Right atrium auricular region (tissue), 2 donors: ENCODE data around the gene HCRTR2. TPM values are rescaled to one million over a fixed set of nuclear protein-coding genes. Genes with fewer than 3 reads are reported as not detected.
A peak's percentile ranks its signal among the peaks of the same experiment; 100 is the strongest.
"Not testable (repeated sequence)": the region's sequence is repeated elsewhere in the genome, so short reads cannot be mapped to it uniquely, and the experiment has no call there.

Source experiments
- DNase-seq: peaks from one replicate; pipeline ENCODE4 v3.0.0-alpha.2; 2019; ENCODE audit warnings: low spot score
- H3K27ac ChIP-seq, 2 donors: fragments of 200-600 bp; sonication (generic); 1 replicate in 1 of 2; 2 replicates in 1 of 2; pipeline ENCODE4 v1.5.1; 2016 to 2019
- H3K27me3 ChIP-seq, 2 donors: fragments of 200-600 bp; sonication (generic); one replicate each; pipeline versions ENCODE4 v1.5.1 to v1.6.0; 2017 to 2019
- H3K36me3 ChIP-seq: fragments of 200-600 bp; sonication (generic); one replicate; pipeline ENCODE4 v1.5.1; 2016
- H3K4me1 ChIP-seq, 2 donors: fragments of 200-600 bp; sonication (generic); one replicate each; pipeline versions ENCODE4 v1.5.1 to v1.6.0; 2017 to 2019
- H3K4me3 ChIP-seq, 2 donors: fragments of 200-600 bp; sonication (generic); 1 replicate in 1 of 2; 2 replicates in 1 of 2; pipeline ENCODE4 v1.5.1; 2017 to 2019; ENCODE audit warnings: mild to moderate bottlenecking in 1 of 2, moderate library complexity in 1 of 2
- H3K9me3 ChIP-seq, 2 donors: fragments of 200-600 bp; sonication (generic); one replicate each; pipeline ENCODE4 v1.5.1; 2019
- total RNA-seq, 2 donors: library from RNA; depleted of rRNA; stranded (reverse); fragments of >200 nt; gene quantifications; one replicate each; pipeline ENCODE4 v1.1.0, GENCODE V29; 2016
- TF ChIP-seq, protein P1 (sequence below), 2 donors: fragments of 200-600 bp; sonication (generic); IDR thresholded peaks; one replicate each; pipeline ENCODE4 v1.5.1; 2019; ENCODE audit warnings: antibody characterized with exemption in 2 of 2

HCRTR2 gene
- total RNA-seq, 2 donors from 2014 or later = not detected

DNA sequence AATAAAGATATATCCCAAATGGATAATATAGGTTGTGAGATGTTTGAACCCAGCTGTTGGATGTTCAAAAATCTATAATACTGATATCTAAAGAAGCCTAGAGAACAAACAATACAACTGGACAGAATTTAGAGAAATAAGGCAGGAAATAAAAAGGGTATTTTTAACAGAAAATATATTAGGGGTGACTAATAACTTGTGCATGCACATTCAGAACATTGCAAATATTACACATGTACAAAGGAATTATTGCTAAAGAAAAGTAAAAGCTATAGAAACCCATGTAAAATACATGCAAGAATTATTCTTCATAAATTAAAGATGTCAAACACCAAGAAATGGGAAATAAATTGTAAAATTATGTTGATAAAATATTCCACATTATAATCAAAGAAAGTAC is 32.7 kb upstream of the HCRTR2 start:
- no peak for DNase-seq
- Histone ChIP-seq H3K4me3 (no peak overlapping the region), H3K27ac (no peak overlapping the region), H3K27me3 (no peaks in the 10 kb centered on the region), H3K36me3 (no peaks in the 10 kb centered on the region), H3K4me1 (no peaks in the 10 kb centered on the region), H3K9me3 (no peaks in the 10 kb centered on the region)
- TF ChIP-seq, protein P1, sequence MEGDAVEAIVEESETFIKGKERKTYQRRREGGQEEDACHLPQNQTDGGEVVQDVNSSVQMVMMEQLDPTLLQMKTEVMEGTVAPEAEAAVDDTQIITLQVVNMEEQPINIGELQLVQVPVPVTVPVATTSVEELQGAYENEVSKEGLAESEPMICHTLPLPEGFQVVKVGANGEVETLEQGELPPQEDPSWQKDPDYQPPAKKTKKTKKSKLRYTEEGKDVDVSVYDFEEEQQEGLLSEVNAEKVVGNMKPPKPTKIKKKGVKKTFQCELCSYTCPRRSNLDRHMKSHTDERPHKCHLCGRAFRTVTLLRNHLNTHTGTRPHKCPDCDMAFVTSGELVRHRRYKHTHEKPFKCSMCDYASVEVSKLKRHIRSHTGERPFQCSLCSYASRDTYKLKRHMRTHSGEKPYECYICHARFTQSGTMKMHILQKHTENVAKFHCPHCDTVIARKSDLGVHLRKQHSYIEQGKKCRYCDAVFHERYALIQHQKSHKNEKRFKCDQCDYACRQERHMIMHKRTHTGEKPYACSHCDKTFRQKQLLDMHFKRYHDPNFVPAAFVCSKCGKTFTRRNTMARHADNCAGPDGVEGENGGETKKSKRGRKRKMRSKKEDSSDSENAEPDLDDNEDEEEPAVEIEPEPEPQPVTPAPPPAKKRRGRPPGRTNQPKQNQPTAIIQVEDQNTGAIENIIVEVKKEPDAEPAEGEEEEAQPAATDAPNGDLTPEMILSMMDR (IDR thresholded peaks at IDR 0.05) = no peak

GRCh38 chr6:55142610-55143009 is 31.7 kb upstream of the HCRTR2 start:
- Histone ChIP-seq H3K27ac (no peak overlapping the region), H3K4me1 (no peaks in the 10 kb centered on the region), H3K36me3 (no peaks in the 10 kb centered on the region), H3K4me3 (no peak overlapping the region), H3K9me3 (no peaks in the 10 kb centered on the region), H3K27me3 (no peaks in the 10 kb centered on the region)
- no peak for DNase-seq
- TF ChIP-seq, protein P1 (IDR thresholded peaks at IDR 0.05) = no peak

GRCh38 chr6:55153284-55153683 is 21.0 kb upstream of the HCRTR2 start:
- TF ChIP-seq, protein P1 (IDR thresholded peaks at IDR 0.05) = no peak

DNA sequence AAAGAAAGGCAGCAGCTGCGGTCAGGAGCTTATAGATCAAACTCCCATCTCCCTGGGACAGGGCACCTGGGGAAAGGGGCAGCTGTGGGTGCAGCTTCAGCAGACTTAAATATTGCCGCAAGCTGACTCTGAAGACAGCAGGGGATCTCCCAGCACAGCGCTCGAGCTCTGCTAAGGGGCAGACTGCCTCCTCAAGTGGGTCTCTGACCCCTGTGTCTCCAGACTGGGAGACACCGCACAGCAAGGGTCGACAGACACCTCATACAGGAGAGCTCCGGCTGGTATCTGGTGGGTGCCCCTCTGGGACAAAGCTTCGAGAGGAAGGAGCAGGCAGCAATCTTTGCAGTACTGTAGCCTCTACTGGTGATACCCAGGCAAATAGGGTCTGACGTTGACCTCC is 15.5 kb upstream of the HCRTR2 start:
- H3K4me3 ChIP-seq, H3K36me3 ChIP-seq, H3K4me1 ChIP-seq, DNase-seq, H3K9me3 ChIP-seq, H3K27me3 ChIP-seq, H3K27ac ChIP-seq: not testable (repeated sequence)

More at GRCh38 chr6:55153284-55153683, 21.0 kb upstream of the HCRTR2 start:
- no peak for DNase-seq
- Histone ChIP-seq H3K4me1 (no peaks in the 10 kb centered on the region), H3K27ac (no peak overlapping the region), H3K9me3 (peaks cover 0 to 13% of the 10 kb centered on the region in 2 donors), H3K4me3 (no peak overlapping the region), H3K36me3 (no peaks in the 10 kb centered on the region), H3K27me3 (no peaks in the 10 kb centered on the region)

GRCh38 chr6:55167860-55168259 is 6.5 kb upstream of the HCRTR2 start:
- no peaks in the 10 kb centered on the region for H3K4me1 ChIP-seq
- no peak overlapping the region for H3K27ac ChIP-seq
- DNase-seq = no peak
- H3K4me3 ChIP-seq = no peak overlapping the region
- TF ChIP-seq, protein P1 (IDR thresholded peaks at IDR 0.05) = no peak
- H3K9me3 ChIP-seq = no peaks in the 10 kb centered on the region
- H3K36me3 ChIP-seq = no peaks in the 10 kb centered on the region
- no peaks in the 10 kb centered on the region for H3K27me3 ChIP-seq

- Histone ChIP-seq H3K36me3 (no peaks in the 10 kb centered on the region), H3K4me1 (peaks cover 0 to 6% of the 10 kb centered on the region in 2 donors), H3K4me3 (peak overlapping the region; percentile 21 to 33), H3K9me3 (no peaks in the 10 kb centered on the region), H3K27me3 (no peaks in the 10 kb centered on the region), H3K27ac (no peak overlapping the region)
- TF ChIP-seq, protein P1 (IDR thresholded peaks at IDR 0.05) = no peak
- DNase-seq = no peak
These were observed 1.0 kb downstream of the HCRTR2 start for GRCh38 chr6:55175078-55176049.
